Stimulated activated CD4-positive, alpha-beta T cell treated with anti-CD3 and anti-CD28 coated beads, Interleukin-1b, Interleukin-23, amount 100 ng/mL, for 1 hour (primary cell): ENCODE results near the gene MAP4K4.

Experiments used
- DNase-seq, 2 donors: peaks; one replicate each; pipeline ENCODE4 v3.0.0-alpha.2; 2020; ENCODE audit warnings: low read depth in 2 of 2

The MAP4K4 gene

GRCh38 chr2:101868525-101868924 lies 171.0 kb downstream of the MAP4K4 start:
- no peak for DNase-seq

- DNase-seq: no peak
Observed at GRCh38 chr2:101869527-101869926, 172.0 kb downstream of the MAP4K4 start.

- DNase-seq: no peak
Observed at GRCh38 chr2:101870444-101870843, 172.9 kb downstream of the MAP4K4 start.

- no peak for DNase-seq
Observed at GRCh38 chr2:101871480-101871879, 174.0 kb downstream of the MAP4K4 start.

DNA sequence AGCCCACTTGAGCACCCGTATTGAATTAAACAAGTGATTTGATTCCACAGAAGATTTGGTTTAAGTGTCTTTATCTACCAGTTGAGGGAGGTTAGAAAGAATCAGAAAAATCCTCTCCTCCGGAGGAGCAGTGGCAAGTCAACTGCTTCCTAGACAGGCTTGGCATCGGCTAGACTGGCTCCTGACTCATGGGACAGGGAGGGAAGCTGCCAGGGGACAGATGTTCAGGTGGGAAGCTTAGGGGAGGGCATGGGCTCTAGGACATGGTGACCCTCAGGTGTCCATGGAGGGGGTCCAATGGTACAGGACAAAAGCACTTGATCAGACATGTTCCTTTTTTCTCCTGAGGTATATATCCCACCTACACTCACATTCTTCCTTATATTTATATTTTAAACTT lies 175.0 kb downstream of the MAP4K4 start:
- DNase-seq: no peak

DNA sequence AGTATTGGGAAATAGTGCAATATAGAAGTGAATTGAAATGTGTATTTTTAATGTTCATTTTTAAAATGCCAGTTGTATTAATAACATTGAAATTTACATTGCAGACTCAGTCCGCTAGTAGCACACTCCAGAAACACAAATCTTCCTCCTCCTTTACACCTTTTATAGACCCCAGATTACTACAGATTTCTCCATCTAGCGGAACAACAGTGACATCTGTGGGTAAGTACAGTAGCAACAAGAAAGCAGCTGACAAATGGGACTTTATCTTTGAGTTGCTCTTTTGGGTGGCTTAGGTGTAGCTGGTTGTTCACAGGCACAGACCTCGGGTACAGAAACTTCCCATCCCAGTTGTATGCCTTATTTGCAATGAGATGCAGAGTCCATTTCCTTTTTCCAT lies 176.0 kb downstream of the MAP4K4 start:
- no peak for DNase-seq

DNA sequence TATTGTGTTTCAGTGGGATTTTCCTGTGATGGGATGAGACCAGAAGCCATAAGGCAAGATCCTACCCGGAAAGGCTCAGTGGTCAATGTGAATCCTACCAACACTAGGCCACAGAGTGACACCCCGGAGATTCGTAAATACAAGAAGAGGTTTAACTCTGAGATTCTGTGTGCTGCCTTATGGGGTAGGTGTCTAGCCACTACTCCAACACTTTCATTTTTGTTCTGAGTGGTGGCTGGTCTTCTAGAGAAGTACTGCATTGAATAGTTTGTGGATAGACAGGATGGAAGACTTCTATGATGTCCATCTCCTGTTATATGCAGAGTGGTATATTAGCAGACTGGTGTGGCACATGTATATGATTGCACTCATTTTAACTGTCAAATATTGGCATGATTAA lies 176.6 kb downstream of the MAP4K4 start:
- no peak for DNase-seq

GRCh38 chr2:101879466-101879865 lies 182.0 kb downstream of the MAP4K4 start:
- no peak for DNase-seq

DNA sequence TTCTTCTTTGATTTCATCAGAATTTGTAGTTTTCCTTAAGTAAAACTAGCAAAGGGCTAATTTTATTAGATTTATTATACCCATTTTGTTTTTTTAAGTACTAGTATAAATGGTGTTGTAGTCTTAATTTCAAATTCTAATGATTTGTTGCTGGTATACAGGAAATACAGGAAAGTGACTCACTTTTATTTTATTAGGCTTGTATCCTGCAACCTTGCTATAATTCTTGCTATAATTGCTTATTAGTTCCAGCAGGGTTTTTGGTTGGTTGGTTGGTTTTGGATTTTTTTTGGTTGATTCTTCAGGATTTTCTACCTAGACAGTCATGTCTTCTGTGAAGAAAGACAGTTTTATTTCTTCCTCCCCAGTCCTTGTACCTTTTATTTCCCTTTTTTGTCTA lies 183.6 kb downstream of the MAP4K4 start:
- no peak for DNase-seq

DNA sequence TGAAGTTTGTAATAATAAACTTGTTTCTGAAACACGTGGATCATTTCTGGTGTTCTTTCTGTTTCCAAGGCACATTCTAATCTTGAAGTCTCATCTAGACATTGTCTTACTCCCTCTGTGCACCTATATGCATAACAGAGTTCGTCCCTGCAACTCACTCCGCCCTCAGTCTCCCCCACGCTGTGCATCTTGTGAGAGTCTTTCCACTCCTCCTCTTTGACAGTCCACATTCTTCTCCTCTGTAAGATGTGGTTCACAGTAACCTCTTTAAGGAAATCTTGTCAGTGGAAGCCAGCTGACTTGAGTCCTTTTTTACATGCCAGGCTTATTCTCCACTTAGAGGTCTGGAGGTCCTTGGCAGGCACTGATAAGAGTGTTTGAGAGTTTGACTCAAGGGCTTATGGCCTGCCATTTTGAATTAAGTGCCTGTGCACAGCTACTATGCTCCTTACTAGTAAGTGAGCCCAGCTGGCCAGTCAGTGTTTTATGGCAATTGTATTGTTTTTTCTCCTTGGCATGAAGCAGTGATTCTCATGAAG lies 185.3 kb downstream of the MAP4K4 start:
- no peak for DNase-seq

DNA sequence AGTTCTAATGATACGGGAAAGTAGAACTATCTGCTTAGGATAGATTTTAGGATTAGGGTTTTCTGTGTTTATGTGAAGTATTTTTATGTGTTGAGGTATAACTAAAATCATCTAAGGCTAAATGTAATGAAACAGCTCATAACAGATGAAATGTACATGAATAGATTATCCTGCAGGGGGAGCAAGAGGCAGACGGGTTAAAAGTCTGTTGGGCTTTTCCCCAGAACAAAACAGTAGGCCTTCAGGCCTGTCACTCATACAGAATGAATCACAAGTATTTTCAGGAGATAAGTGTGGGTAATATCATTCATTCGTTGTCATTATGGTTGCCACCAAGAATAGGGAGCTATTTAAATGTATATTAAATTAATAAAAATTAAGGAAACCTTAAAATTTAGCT lies 186.4 kb downstream of the MAP4K4 start:
- DNase-seq: no peak

DNA sequence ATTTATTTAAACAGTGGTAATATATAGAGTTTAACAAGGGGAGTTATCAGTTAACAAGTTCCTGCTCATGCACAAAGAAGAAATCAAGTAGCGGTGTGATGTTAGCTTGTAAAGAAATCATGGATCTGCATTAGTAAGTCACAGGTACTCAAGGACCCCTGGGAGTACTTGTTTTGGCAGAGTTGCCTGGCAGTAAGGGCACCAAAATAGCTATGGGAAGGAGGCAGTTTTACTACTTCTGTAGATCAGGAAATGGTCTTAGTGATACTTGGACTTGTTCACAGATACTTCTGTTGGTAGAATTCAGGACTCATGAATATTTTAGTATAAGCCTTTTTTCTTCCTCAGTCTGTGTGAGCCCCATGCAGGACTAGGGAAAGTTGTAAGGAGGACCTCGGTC lies 186.9 kb downstream of the MAP4K4 start:
- DNase-seq: no peak

- DNase-seq: no peak
Observed at GRCh38 chr2:101887328-101887727, 189.8 kb downstream of the MAP4K4 start.

DNA sequence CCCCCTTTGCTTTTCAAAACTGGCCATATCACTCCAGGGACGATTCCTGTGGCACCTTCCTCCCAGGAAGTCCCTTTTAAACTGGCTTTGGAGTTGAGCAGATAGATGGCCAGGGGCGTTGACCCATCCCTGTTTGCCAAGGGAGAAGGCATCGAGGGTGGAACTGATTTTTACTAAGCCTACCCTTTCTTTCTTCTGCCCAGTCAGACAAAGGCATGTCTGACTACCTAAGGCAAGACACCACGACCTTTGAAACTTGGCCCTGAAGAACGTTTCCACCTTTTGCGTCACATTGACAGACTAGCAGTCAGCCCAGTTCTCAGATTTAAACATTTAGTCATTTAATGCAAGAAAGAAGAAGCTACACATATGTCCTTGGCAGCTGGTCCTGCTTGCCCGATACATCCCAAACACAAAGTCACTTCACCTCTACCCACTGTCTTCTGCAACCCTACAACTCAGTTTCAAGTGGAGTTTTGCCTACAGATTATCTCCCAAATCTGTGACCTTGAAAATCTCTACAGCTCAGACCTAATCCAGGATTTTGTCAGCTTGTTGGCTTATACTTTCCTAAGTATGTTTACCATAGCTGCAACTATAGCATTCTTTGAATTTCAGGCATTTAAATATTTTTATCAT lies 192.1 kb downstream of the MAP4K4 start:
- no peak for DNase-seq

- DNase-seq: no peak
Observed at GRCh38 chr2:101892377-101892776, 194.9 kb downstream of the MAP4K4 start.

GRCh38 chr2:101893681-101894381 lies 196.3 kb downstream of the MAP4K4 start:
- DNase-seq: no peak

- no peak for DNase-seq
Observed at GRCh38 chr2:101895039-101895438, 197.5 kb downstream of the MAP4K4 start.

GRCh38 chr2:101895819-101896322 lies 198.4 kb downstream of the MAP4K4 start:
- no peak for DNase-seq

DNA sequence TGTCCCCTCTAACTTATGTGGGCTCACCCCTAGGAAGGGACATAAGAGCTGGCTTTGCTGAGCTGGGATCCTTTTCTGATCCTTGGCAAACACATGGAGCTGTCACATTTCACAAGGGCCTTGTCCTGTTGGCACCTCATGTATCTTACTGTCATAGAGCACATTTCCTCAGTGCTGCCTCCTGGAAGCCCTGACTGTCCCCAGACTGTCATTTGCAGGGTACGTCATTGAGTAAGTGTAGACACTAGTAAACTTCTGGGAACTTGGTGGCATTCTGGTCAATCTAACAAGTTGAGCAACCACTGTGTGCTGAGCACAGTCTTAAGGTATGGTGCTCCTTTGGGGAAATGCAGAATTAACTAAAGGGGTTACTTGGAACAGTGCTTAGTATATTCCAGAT lies 199.8 kb downstream of the MAP4K4 start:
- no peak for DNase-seq

DNA sequence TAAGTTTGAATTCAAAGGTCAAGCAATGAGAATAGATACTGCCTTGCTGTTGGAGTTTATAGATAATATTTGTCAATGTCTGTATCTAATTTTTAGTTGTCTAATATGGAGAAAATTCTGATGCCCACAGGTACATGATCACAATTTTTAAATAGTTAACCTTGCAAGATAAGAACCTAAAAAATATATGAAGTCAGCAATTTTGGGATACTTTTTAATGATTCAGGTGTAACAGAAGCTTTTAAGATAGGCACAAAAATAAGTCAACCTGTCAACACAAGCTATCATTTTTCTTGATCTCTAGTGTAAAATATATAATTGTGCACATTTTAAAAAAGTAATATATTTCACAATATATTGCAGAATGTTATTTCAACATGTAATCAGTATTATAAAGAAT lies 201.8 kb downstream of the MAP4K4 start:
- no peak for DNase-seq

GRCh38 chr2:101899871-101900270 lies 202.4 kb downstream of the MAP4K4 start:
- no peak for DNase-seq

DNA sequence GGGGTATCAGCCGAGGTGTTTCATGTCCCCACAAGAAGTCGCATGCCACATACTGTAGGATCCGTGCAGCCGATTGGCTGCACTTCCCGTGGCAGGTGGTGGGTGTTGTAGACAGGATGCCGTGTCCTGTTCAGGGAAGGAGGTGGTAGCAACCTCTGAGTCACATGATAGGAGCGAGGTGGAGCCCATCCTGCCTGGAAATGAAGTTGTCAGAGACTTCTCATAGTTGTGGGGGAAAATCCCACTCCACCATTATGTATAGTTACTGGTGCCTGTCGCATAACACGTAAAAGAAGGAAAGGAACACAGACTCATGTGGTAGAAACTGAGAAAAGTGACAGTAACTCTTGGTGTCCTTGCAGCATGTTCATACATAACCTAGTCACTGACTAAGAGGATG lies 202.9 kb downstream of the MAP4K4 start:
- peak in 1 of 2 donors; percentile 1 for DNase-seq

DNA sequence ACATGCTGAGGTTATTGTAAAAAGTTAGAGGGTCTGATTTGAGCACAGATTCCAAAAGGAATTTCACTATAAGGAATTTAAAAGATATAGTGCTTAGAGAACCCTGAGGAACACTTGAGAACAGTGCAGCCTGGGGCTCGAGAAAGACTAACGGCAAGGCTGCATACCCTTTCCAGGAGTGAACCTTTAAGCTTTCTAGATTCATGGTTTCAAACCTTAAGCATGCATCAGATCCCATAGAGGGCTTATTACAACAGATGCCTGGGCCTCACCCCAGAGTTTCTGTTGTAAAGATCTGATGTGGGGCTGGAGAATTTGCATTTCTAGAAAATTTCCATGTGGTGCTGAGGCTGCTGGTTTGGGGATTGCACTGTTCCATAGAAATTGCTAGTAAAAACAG lies 203.7 kb downstream of the MAP4K4 start:
- no peak for DNase-seq
